GM18526 (cell line): ENCODE measurements around the gene NAIF1.

Experiments used
- POLR2A ChIP-seq: IDR thresholded peaks from 3 replicates; pipeline ENCODE4 v1.6.1; 2011; ENCODE audit not compliant: insufficient read length; ENCODE audit errors: extremely low read depth

NAIF1 gene

GRCh38 chr9:128034821-128035652, 32.1 kb downstream of the NAIF1 start:
- TF ChIP-seq POLR2A = no peak

- TF ChIP-seq POLR2A = no peak
Observed at GRCh38 chr9:128033609-128034008, 33.5 kb downstream of the NAIF1 start.

DNA sequence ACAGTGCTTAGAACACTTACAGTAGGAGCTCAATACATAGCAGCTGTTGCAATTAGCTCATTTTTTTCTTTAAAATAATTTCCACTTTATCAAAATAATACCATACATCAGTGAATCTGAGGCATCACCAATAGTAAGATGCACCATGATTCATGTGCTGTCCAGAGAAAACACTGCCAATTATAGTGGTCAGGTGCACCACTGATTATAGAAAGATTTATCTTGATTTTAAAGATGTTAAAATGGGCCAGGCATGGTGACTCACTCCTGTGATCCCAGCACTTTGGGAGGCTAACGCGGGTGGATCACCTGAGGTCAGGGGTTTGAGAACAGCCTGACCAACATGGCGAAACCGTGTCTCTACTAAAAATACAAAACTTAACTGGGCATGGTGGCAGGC, 39.4 kb downstream of the NAIF1 start:
- TF ChIP-seq POLR2A = no peak

DNA sequence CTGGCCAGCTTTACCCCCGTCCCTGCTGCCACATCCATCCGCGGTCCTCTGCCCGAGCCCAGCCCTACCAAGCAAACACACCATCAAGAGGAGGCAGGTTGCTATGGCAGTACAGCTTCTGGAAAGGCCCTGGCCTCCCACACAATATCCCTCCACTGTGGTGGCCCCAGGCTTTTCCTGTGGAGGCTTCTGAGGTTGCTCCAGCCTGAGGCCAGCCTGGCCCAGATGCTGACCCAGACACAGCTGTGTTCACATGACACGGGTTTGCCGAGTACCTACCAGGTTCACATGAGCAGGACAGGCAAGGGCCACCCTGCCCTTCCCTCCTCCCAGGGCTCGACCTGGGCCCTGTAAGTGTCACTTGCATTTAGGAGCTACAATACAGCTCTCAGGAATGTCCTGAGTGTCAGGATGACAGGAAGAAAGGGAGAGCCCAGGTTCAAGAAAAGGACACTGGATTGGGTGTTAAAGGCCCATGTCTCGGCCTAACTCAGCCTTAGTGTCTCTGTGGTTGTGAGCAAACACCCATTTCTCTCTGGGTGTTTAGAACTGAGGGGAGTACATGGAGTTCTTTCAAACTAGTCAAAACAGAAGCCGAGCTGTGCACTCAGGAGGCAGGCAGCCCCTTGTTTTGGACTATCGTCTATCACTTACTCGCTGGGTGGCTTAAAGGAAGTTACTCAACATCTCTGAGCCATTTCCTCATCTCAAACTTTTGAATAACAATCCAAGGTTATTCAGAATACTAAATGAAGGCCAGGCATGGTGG, 40.2 kb downstream of the NAIF1 start:
- no peak for TF ChIP-seq POLR2A

GRCh38 chr9:128026255-128026772, 40.8 kb downstream of the NAIF1 start:
- peak; percentile 31 for TF ChIP-seq POLR2A

DNA sequence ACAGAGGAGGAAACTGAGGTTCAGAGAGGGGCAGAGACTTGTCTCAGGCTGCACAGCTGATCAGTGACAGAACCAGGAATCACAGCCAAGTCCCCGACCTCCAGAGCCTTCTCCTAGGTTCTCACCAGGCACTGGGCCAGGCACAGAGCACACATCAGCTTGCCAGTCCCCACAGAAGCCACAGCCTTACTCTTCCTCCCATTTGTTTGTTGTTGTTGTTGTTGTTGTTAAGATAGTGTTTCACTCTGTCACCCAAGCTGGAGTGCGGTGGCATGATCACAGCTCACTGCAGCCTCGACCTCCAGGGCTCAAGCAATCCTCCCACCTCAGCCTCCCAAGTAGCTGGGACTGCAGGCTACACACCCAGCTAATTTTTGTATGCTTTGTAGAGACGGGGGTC, 41.4 kb downstream of the NAIF1 start:
- TF ChIP-seq POLR2A = no peak

GRCh38 chr9:128024761-128025308, 42.3 kb downstream of the NAIF1 start:
- no peak for TF ChIP-seq POLR2A

GRCh38 chr9:128022886-128023285, 44.2 kb downstream of the NAIF1 start:
- no peak for TF ChIP-seq POLR2A

GRCh38 chr9:128021098-128021497, 46.0 kb downstream of the NAIF1 start:
- no peak for TF ChIP-seq POLR2A

DNA sequence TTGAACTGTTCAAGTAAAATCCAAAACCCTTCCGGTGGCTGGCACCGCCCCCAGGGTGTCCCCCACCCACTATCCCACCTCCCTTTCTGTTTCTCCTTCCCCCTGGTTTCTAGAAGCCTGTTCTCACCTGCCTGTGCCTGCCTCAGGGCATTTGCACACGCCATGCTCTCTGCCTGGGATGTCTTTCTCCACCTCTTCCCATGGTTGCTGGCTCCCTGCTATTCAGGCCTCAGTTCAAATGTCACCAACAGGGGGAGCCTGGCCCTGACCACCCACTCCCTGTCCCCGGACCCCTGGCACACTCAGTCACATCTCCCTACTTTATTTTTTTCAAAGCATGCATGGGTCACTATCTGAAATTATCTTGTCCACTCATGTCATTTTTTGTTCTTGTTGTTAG, 46.4 kb downstream of the NAIF1 start:
- TF ChIP-seq POLR2A = no peak

- no peak for TF ChIP-seq POLR2A
Observed at GRCh38 chr9:128015696-128016095, 51.4 kb downstream of the NAIF1 start.
